Activated CD8-positive, alpha-beta T cell treated with anti-CD3 and anti-CD28 coated beads for 36 hours (primary cell): Measurements from ENCODE around the gene SZT2. TPM values are rescaled to one million over a fixed set of nuclear protein-coding genes. Genes with fewer than 3 reads are reported as not detected.

Experiments
- ATAC-seq: fragments of 200-7000 bp; cut with Tn5 transposase; one replicate; pipeline ENCODE4 v1.10.0; 2021; ENCODE audit warnings: mild to moderate bottlenecking, moderate library complexity
- CTCF ChIA-PET: fragments of 350-600 bp; sonication (Branson Sonifier 250); formaldehyde crosslinking; loops from one replicate; lab custom pipeline; 2021; ENCODE audit warnings: antibody characterized with exemption; lab: Charles Lee
- POLR2A ChIA-PET: fragments of 350-600 bp; sonication (Branson Sonifier 250); formaldehyde crosslinking; loops from one replicate; lab custom pipeline; 2021; ENCODE audit warnings: antibody characterized with exemption; lab: Charles Lee
- DNase-seq: peaks from one replicate; pipeline ENCODE4 v3.0.0-alpha.2; 2020
- H3K27ac Mint-ChIP-seq: one replicate; pipeline ENCODE4 v1.8.0; 2021; ENCODE audit warnings: mild to moderate bottlenecking, mixed read lengths
- H3K27me3 Mint-ChIP-seq: one replicate; pipeline ENCODE4 v1.8.0; 2021; ENCODE audit warnings: mixed read lengths
- H3K36me3 Mint-ChIP-seq: one replicate; pipeline ENCODE4 v1.8.0; 2021; ENCODE audit warnings: low read depth, mixed read lengths
- H3K4me1 Mint-ChIP-seq: one replicate; pipeline ENCODE4 v1.8.0; 2021; ENCODE audit warnings: low read depth, mixed read lengths
- H3K4me3 Mint-ChIP-seq: one replicate; pipeline ENCODE4 v1.8.0; 2021; ENCODE audit warnings: mild to moderate bottlenecking, moderate library complexity, mixed read lengths
- H3K9me3 Mint-ChIP-seq: one replicate; pipeline ENCODE4 v1.8.0; 2021; ENCODE audit warnings: mixed read lengths
- CTCF ChIP-seq: fragments of 200-600 bp; IDR thresholded peaks from one replicate; pipeline ENCODE4 v1.8.0; 2022; ENCODE audit warnings: antibody characterized with exemption, mild to moderate bottlenecking
- intact Hi-C: fragments of 100-400 bp; cut with micrococcal nuclease; formaldehyde crosslinking; loops from one replicate; pipeline ENCODE4 v1.10.0; 2022
- total RNA-seq, 2 experiments: library from RNA; stranded (reverse); gene quantifications; one replicate each; pipeline ENCODE4 v1.2.3, GENCODE V29; 2021

The SZT2 gene
- total RNA-seq, 2 experiments from 2014 or later = 30.1 to 33.3 TPM

- intact Hi-C loops = no loop called here
- Mint-ChIP-seq H3K27me3 (no peaks in the 10 kb centered on the region), H3K36me3 (peaks cover 19% of the 10 kb centered on the region), H3K9me3 (no peaks in the 10 kb centered on the region), H3K4me1 (no peaks in the 10 kb centered on the region), H3K27ac (no peak overlapping the region), H3K4me3 (no peak overlapping the region)
- ChIA-PET POLR2A (interaction anchor here (1.7 kb wide), 1 partner anchor 12 kb away, joined by 4 read pairs; the partner anchor contains the start of gene HYI), CTCF (interaction anchor here (1.2 kb wide), 1 partner anchor 215 kb away, joined by 3 read pairs; no protein-coding TSS in a partner anchor)
- TF ChIP-seq CTCF = no peak
- no peak for ATAC-seq
- no peak for DNase-seq
Observed at GRCh38 chr1:43441894-43442637, 52.4 kb downstream of the SZT2 start.

- no peaks in the 10 kb centered on the region for H3K4me1 Mint-ChIP-seq
- H3K36me3 Mint-ChIP-seq = peaks cover 22% of the 10 kb centered on the region
- intact Hi-C loops = no loop called here
- DNase-seq (no peak), ATAC-seq (no peak)
- CTCF ChIA-PET = interaction anchor here (1.2 kb wide), 1 partner anchor 216 kb away, joined by 3 read pairs; no protein-coding TSS in a partner anchor
- no peak overlapping the region for H3K4me3 Mint-ChIP-seq
- POLR2A ChIA-PET = interaction anchor here (1.7 kb wide), 1 partner anchor 11 kb away, joined by 4 read pairs; the partner anchor contains the start of gene HYI
- no peaks in the 10 kb centered on the region for H3K27me3 Mint-ChIP-seq
- no peak for TF ChIP-seq CTCF
- H3K27ac Mint-ChIP-seq = no peak overlapping the region
- no peaks in the 10 kb centered on the region for H3K9me3 Mint-ChIP-seq
Observed at GRCh38 chr1:43442756-43443155, 53.1 kb downstream of the SZT2 start.

GRCh38 chr1:43443197-43443946 lies 53.7 kb downstream of the SZT2 start:
- no peak for DNase-seq
- POLR2A ChIA-PET = no interaction called here
- Mint-ChIP-seq H3K9me3 (no peaks in the 10 kb centered on the region), H3K27me3 (no peaks in the 10 kb centered on the region), H3K4me3 (no peak overlapping the region), H3K36me3 (peaks cover 22% of the 10 kb centered on the region), H3K4me1 (no peaks in the 10 kb centered on the region), H3K27ac (no peak overlapping the region)
- intact Hi-C loops = no loop called here
- no peak for TF ChIP-seq CTCF
- CTCF ChIA-PET = no interaction called here
- no peak for ATAC-seq

- POLR2A ChIA-PET = interaction anchor here (0.9 to 1.4 kb wide), 3 partner anchors 9 to 13 kb away, joined by 3 to 6 read pairs (median 4); partner anchors contain the start of gene HYI
- no peak for TF ChIP-seq CTCF
- no peaks in the 10 kb centered on the region for H3K27me3 Mint-ChIP-seq
- DNase-seq (no peak), ATAC-seq (no peak)
- H3K9me3 Mint-ChIP-seq = no peaks in the 10 kb centered on the region
- H3K4me1 Mint-ChIP-seq = no peaks in the 10 kb centered on the region
- H3K36me3 Mint-ChIP-seq = peaks cover 16% of the 10 kb centered on the region
- intact Hi-C loops = no loop called here
- no peak overlapping the region for H3K27ac Mint-ChIP-seq
- no peak overlapping the region for H3K4me3 Mint-ChIP-seq
- CTCF ChIA-PET = no interaction called here
Observed at GRCh38 chr1:43444151-43444828, 54.6 kb downstream of the SZT2 start.
